ENCODE measurements around the gene GSAP. TPM values are rescaled to one million over a fixed set of nuclear protein-coding genes. Genes with fewer than 3 reads are reported as not detected.

Gene GSAP
- total RNA-seq, 1 experiment from 2014 or later: 25.7 TPM

DNA sequence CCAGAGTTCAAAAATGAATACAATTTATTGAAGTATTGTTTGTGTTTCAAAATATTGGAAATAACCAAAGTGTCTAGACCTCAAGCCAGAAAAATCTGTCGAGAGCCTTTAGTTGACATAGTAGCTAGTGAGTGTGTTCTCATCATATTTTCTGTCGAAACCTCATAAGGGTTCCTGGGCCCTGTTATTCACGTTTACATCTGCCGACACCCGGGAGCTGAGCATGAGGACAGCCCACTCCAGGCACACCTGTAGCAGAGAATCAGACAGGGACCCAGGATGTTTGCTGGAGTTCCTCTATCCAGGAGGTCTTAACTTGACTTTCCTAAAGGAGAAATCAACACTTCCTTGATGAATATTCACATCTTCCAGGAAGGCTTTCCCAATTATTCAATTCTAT is 144.4 kb downstream of the GSAP start:
- BruUV-seq (replicated peaks): no TSS peak
- H3K4me3 ChIP-seq (ENCODE audit: low read depth, low read length): no peak overlapping the region
- Mint-ChIP-seq H3K9me3 (ENCODE audit: unreplicated experiment) (peaks cover 9% of the 10 kb centered on the region), H3K36me3 (ENCODE audit: insufficient read depth, unreplicated experiment) (no peaks in the 10 kb centered on the region), H3K27ac (ENCODE audit: unreplicated experiment) (no peak overlapping the region), H3K27me3 (ENCODE audit: insufficient read depth, unreplicated experiment) (peaks cover 3% of the 10 kb centered on the region), H3K4me3 (ENCODE audit: unreplicated experiment) (no peak overlapping the region), H3K4me1 (ENCODE audit: low read depth, unreplicated experiment) (no peaks in the 10 kb centered on the region)
- no peak for DNase-seq
- no peaks in the 10 kb centered on the region for H3K27me3 ChIP-seq (replicated peaks; ENCODE audit: control insufficient read depth, insufficient read depth, low read length)
- H3K4me1 ChIP-seq: no peaks in the 10 kb centered on the region
- H3K36me3 ChIP-seq (ENCODE audit: control insufficient read depth, insufficient read depth, low read length): no peaks in the 10 kb centered on the region
- H3K9me3 ChIP-seq: no peaks in the 10 kb centered on the region
- ChIA-PET CTCF (no interaction called here), POLR2A (no interaction called here)
- TF ChIP-seq, protein P1, sequence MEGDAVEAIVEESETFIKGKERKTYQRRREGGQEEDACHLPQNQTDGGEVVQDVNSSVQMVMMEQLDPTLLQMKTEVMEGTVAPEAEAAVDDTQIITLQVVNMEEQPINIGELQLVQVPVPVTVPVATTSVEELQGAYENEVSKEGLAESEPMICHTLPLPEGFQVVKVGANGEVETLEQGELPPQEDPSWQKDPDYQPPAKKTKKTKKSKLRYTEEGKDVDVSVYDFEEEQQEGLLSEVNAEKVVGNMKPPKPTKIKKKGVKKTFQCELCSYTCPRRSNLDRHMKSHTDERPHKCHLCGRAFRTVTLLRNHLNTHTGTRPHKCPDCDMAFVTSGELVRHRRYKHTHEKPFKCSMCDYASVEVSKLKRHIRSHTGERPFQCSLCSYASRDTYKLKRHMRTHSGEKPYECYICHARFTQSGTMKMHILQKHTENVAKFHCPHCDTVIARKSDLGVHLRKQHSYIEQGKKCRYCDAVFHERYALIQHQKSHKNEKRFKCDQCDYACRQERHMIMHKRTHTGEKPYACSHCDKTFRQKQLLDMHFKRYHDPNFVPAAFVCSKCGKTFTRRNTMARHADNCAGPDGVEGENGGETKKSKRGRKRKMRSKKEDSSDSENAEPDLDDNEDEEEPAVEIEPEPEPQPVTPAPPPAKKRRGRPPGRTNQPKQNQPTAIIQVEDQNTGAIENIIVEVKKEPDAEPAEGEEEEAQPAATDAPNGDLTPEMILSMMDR (IDR thresholded peaks at IDR 0.05; ENCODE audit: insufficient read depth in 1 of 2, low read depth in 1 of 2, low read length in 1 of 2, severe bottlenecking in 1 of 2, unreplicated experiment in 1 of 2): no peak
- intact Hi-C loops (cut with micrococcal nuclease; ENCODE audit: unreplicated experiment): no loop called here

DNA sequence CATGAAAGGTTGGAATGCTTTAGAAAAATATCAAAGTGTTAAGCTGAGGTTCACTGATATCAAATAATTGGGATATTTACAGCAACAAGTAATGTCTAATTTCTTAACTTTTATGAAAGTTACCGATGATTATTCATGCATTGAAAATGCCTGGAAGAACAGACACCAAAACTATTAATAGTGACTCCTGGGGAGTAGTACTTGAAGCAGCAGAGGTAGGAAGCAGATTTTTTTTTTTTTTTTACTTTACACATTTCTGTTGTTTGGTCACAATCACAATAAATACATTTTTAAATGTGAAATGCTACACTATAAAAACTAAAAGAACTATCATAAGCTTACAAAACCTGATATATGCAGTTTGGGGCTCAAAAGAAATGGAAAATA is 146.1 kb downstream of the GSAP start:
- no peaks in the 10 kb centered on the region for H3K36me3 ChIP-seq (ENCODE audit: control insufficient read depth, insufficient read depth, low read length)
- Mint-ChIP-seq H3K27ac (ENCODE audit: unreplicated experiment) (no peak overlapping the region), H3K4me3 (ENCODE audit: unreplicated experiment) (no peak overlapping the region), H3K27me3 (ENCODE audit: insufficient read depth, unreplicated experiment) (no peaks in the 10 kb centered on the region), H3K36me3 (ENCODE audit: insufficient read depth, unreplicated experiment) (no peaks in the 10 kb centered on the region), H3K9me3 (ENCODE audit: unreplicated experiment) (peaks cover 9% of the 10 kb centered on the region), H3K4me1 (ENCODE audit: low read depth, unreplicated experiment) (no peaks in the 10 kb centered on the region)
- ChIA-PET CTCF (interaction anchor here (0.5 kb wide), 1 partner anchor 905 kb away, joined by 3 read pairs; no protein-coding TSS in a partner anchor), POLR2A (no interaction called here)
- no peak for DNase-seq
- no peaks in the 10 kb centered on the region for H3K4me1 ChIP-seq
- intact Hi-C loops (cut with micrococcal nuclease; ENCODE audit: unreplicated experiment): no loop called here
- TF ChIP-seq, protein P1 (IDR thresholded peaks at IDR 0.05; ENCODE audit: insufficient read depth in 1 of 2, low read depth in 1 of 2, low read length in 1 of 2, severe bottlenecking in 1 of 2, unreplicated experiment in 1 of 2): no peak
- no peak overlapping the region for H3K4me3 ChIP-seq (ENCODE audit: low read depth, low read length)
- no peaks in the 10 kb centered on the region for H3K9me3 ChIP-seq
- no peaks in the 10 kb centered on the region for H3K27me3 ChIP-seq (replicated peaks; ENCODE audit: control insufficient read depth, insufficient read depth, low read length)
- no TSS peak for BruUV-seq (replicated peaks)

DNA sequence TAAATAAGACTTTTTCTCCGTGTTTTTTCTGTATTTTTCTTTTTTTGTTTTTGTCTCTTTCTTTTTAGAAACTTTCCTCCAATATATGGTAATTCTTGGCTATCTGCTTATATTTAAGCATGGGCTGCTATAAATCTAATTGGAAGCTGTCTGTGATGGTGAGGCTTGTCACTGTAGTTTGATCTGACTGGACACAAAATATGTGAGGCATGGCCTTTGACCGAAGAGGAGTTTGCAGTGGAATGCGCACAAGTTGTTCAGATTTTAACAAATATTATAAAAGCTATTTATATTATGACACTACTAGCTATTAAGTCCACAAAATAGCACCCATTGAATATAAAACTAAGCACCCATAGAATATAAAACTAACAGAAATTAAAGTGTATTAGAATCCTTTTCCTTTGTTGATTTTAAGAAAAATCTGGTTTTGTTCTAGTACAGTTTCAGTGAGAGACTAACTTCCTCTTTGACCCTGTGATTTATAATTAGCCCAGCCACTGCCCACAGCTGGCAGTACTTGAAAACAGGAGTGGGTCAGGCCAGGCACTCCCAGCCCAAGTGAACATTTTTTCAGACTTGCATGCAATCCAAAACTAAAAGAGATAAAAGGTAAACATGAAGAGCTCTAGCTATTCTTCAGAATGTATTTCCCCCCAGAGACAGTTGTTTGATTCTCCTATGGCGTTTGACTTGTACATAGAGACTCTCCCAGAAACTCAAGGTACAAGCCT is 146.6 kb downstream of the GSAP start:
- Mint-ChIP-seq H3K4me3 (ENCODE audit: unreplicated experiment) (no peak overlapping the region), H3K9me3 (ENCODE audit: unreplicated experiment) (peaks cover 9% of the 10 kb centered on the region), H3K27me3 (ENCODE audit: insufficient read depth, unreplicated experiment) (no peaks in the 10 kb centered on the region), H3K27ac (ENCODE audit: unreplicated experiment) (no peak overlapping the region), H3K36me3 (ENCODE audit: insufficient read depth, unreplicated experiment) (no peaks in the 10 kb centered on the region), H3K4me1 (ENCODE audit: low read depth, unreplicated experiment) (no peaks in the 10 kb centered on the region)
- Histone ChIP-seq H3K4me3 (ENCODE audit: low read depth, low read length) (no peak overlapping the region), H3K27me3 (replicated peaks; ENCODE audit: control insufficient read depth, insufficient read depth, low read length) (no peaks in the 10 kb centered on the region), H3K9me3 (no peaks in the 10 kb centered on the region), H3K4me1 (no peaks in the 10 kb centered on the region), H3K36me3 (ENCODE audit: control insufficient read depth, insufficient read depth, low read length) (no peaks in the 10 kb centered on the region)
- BruUV-seq (replicated peaks): no TSS peak
- intact Hi-C loops (cut with micrococcal nuclease; ENCODE audit: unreplicated experiment): no loop called here
- no peak for DNase-seq
- CTCF ChIA-PET: no interaction called here
- POLR2A ChIA-PET: no interaction called here
- TF ChIP-seq, protein P1 (IDR thresholded peaks at IDR 0.05; ENCODE audit: insufficient read depth in 1 of 2, low read depth in 1 of 2, low read length in 1 of 2, severe bottlenecking in 1 of 2, unreplicated experiment in 1 of 2): no peak

Data from Caco-2 (cell line).